Measurements from ENCODE around the gene COA1.
A peak's percentile ranks its signal among the peaks of the same experiment; 100 is the strongest.
"Not testable (repeated sequence)": the region's sequence is repeated elsewhere in the genome, so short reads cannot be mapped to it uniquely, and the experiment has no call there.

The COA1 gene

GRCh38 chr7:43758029-43758821 is 28.9 kb upstream of the COA1 start, which contains the start of gene BLVRA:
Gene BLVRA, plus strand, starts transcription at chr7:43758680. Its CDS starts 12,479 bp downstream, at chr7:43771159.
- DNase-seq: peak; percentile 52

GRCh38 chr7:43757073-43757720 is 27.9 kb upstream of the COA1 start:
- no peak for DNase-seq

GRCh38 chr7:43756368-43757072 is 27.2 kb upstream of the COA1 start:
- peak; percentile 60 for DNase-seq

GRCh38 chr7:43754596-43754995 is 25.3 kb upstream of the COA1 start:
- no peak for DNase-seq

- DNase-seq: no peak
Observed at GRCh38 chr7:43753843-43754242, 24.5 kb upstream of the COA1 start.

- DNase-seq: no peak
Observed at GRCh38 chr7:43753271-43753810, 24.0 kb upstream of the COA1 start.

GRCh38 chr7:43752411-43752810 is 23.1 kb upstream of the COA1 start:
- DNase-seq: no peak

GRCh38 chr7:43750016-43750887 is 20.9 kb upstream of the COA1 start:
- no peak for DNase-seq

- DNase-seq: no peak
Observed at GRCh38 chr7:43749383-43749940, 20.1 kb upstream of the COA1 start.

GRCh38 chr7:43747328-43748105 is 18.2 kb upstream of the COA1 start:
- no peak for DNase-seq

GRCh38 chr7:43742692-43743091 is 13.4 kb upstream of the COA1 start:
- DNase-seq: no peak

GRCh38 chr7:43737467-43738127 is 8.3 kb upstream of the COA1 start:
- DNase-seq: no peak

GRCh38 chr7:43735802-43736603 is 6.7 kb upstream of the COA1 start:
- DNase-seq: peak; percentile 85

- no peak for DNase-seq
Observed at GRCh38 chr7:43735403-43735801, 6.1 kb upstream of the COA1 start.

- DNase-seq: not testable (repeated sequence)
Observed at GRCh38 chr7:43734575-43735332, 5.4 kb upstream of the COA1 start.

GRCh38 chr7:43731494-43731893 is 2.2 kb upstream of the COA1 start:
- not testable (repeated sequence) for DNase-seq

- no peak for DNase-seq
Observed at GRCh38 chr7:43729924-43730248, 563 bp upstream of the COA1 start.

GRCh38 chr7:43727494-43727893 is 1.8 kb downstream of the COA1 start:
- no peak for DNase-seq

- DNase-seq: no peak
Observed at GRCh38 chr7:43727003-43727402, 2.3 kb downstream of the COA1 start.

Data from NCI-H226 (cell line).